T-helper 1 cell treated with Interleukin-12 subunit alpha and Interleukin-12 subunit beta and Interleukin-4 antibody, amounts not matched to agents 30 μg/mL and 1 μg/mL, for 36 hours (primary cell): ENCODE results near the gene SLC35A5.

Source experiments
- H3K27ac Mint-ChIP-seq: one replicate; pipeline ENCODE4 v1.8.0; 2021; ENCODE audit warnings: mild to moderate bottlenecking, mixed read lengths
- H3K27me3 Mint-ChIP-seq: one replicate; pipeline ENCODE4 v1.8.0; 2021; ENCODE audit warnings: low read depth, mixed read lengths
- H3K36me3 Mint-ChIP-seq: one replicate; pipeline ENCODE4 v1.8.0; 2021; ENCODE audit warnings: low read depth, mixed read lengths
- H3K4me1 Mint-ChIP-seq: one replicate; pipeline ENCODE4 v1.8.0; 2021; ENCODE audit warnings: low read depth, mixed read lengths
- H3K4me3 Mint-ChIP-seq: one replicate; pipeline ENCODE4 v1.8.0; 2021; ENCODE audit warnings: mild to moderate bottlenecking, moderate library complexity, mixed read lengths
- H3K9me3 Mint-ChIP-seq: one replicate; pipeline ENCODE4 v1.8.0; 2021; ENCODE audit warnings: mixed read lengths

The SLC35A5 gene

DNA sequence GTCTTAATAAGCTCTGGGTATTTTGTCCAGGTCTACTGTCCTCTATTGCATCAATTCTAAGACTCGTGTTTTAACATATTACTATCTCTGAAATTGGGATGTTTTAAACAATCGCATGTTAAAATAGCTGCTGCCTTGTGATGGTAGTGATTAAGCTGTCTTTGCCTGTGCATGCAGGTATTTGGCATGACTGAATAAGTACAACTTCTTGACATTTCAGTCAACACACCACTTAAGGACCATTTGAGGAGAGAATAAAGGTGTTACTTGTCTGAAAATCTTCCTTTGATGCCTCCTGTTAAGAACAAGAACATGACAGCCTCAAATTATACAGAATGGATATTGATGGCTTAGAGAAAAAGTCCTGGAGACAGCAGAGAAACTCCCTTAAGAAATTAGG, 33.0 kb downstream of the SLC35A5 start:
- H3K4me1 Mint-ChIP-seq: peaks cover 5% of the 10 kb centered on the region
- no peak overlapping the region for H3K4me3 Mint-ChIP-seq
- no peaks in the 10 kb centered on the region for H3K27me3 Mint-ChIP-seq
- peaks cover 26% of the 10 kb centered on the region for H3K36me3 Mint-ChIP-seq
- peaks cover 11% of the 10 kb centered on the region for H3K9me3 Mint-ChIP-seq
- no peak overlapping the region for H3K27ac Mint-ChIP-seq

DNA sequence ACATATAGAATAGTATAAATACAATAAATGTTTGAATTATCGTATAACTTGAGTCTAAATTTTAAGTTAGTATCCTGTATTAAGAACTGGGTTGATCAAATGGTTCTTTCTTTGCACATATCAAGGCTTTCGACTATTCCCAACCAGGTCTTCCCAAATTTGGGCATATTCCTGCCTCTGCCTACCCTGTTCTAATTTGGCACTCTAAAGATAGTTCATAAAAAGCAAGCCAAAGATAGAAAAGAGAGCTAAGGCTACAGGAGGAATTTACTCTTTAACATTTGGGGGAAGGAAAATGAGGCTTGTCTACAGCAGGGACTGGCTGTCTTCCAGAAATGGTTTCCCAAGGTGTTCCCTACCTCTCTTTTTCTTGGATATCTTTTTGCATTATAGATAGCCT, 36.1 kb downstream of the SLC35A5 start:
- Mint-ChIP-seq H3K4me3 (no peak overlapping the region), H3K4me1 (peaks cover 11% of the 10 kb centered on the region), H3K36me3 (peaks cover 8% of the 10 kb centered on the region), H3K9me3 (peaks cover 3% of the 10 kb centered on the region), H3K27me3 (no peaks in the 10 kb centered on the region), H3K27ac (no peak overlapping the region)

DNA sequence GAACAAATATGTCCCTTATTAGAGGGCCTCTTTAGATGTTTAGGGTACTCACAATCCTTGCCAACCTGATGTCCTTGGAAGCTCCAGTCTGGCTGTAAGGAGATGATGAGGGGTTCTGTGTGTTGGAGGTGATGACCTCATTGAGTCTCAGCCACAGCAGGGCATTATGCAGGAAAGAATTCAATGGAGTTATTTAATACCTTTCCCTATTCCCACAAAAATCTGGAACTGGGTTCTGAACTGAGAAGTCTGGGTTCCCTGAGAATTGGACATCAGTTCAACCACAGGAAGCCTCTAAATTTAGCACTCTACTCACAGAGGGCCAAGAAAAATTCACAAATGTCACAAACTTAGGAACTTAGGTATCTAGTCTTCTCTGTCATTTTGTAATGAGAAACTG, 36.9 kb downstream of the SLC35A5 start:
- no peak overlapping the region for H3K27ac Mint-ChIP-seq
- H3K27me3 Mint-ChIP-seq: no peaks in the 10 kb centered on the region
- peaks cover 2% of the 10 kb centered on the region for H3K36me3 Mint-ChIP-seq
- no peaks in the 10 kb centered on the region for H3K9me3 Mint-ChIP-seq
- H3K4me3 Mint-ChIP-seq: no peak overlapping the region
- peaks cover 13% of the 10 kb centered on the region for H3K4me1 Mint-ChIP-seq

DNA sequence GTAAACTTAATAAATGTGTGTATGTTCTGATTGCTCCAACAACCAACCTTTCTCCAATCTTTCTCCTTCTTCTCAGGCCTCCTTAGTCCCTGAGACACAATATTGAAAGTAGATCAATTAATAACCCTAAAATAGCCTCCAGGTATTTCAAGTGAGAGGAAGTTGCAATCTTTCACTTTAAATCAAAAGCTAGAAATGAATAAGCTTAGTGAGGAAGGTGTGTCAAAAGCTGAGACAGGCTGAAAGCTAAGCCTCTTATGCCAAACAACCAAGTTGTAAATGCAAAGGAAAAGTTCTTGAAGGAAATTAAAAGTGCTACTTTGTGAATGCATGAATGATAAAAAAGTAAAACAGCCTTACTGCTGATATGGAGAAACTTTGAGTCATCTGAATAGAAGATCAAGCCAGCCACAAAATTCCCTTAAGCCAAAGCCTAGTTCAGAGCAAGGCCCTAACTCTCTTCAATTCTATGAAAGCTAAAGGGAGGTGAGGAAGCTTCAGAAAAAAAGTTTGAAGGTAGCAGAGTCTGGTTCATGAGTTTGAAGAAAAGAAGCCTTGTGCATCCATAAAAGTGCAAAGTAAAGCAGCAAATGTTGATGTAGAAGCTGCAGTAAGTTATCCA, 40.5 kb downstream of the SLC35A5 start:
- Mint-ChIP-seq H3K4me3 (no peak overlapping the region), H3K9me3 (no peaks in the 10 kb centered on the region), H3K27ac (no peak overlapping the region), H3K4me1 (peaks cover 20% of the 10 kb centered on the region), H3K36me3 (peaks cover 2% of the 10 kb centered on the region), H3K27me3 (no peaks in the 10 kb centered on the region)

DNA sequence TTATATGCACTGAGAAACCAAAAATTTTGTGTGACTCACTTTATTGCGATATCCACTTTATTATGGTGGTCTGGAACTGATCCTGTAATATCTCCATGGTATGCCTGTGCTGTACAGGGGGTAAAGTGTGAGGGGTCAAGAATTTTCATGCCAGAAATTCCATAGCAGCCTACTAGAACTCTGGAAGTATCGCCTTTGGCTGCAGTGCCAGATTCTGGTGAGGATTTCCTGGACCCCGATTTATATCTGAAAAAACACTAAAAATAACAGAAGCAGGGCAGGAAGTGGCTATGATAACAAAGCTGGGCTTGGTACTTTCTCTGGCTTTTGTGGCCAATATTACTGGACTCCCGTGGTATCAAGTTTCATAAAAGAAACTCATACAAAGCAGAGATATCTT, 42.7 kb downstream of the SLC35A5 start:
- Mint-ChIP-seq H3K36me3 (peaks cover 2% of the 10 kb centered on the region), H3K4me3 (no peak overlapping the region), H3K4me1 (peaks cover 20% of the 10 kb centered on the region), H3K27ac (no peak overlapping the region), H3K9me3 (no peaks in the 10 kb centered on the region), H3K27me3 (peaks cover 6% of the 10 kb centered on the region)

DNA sequence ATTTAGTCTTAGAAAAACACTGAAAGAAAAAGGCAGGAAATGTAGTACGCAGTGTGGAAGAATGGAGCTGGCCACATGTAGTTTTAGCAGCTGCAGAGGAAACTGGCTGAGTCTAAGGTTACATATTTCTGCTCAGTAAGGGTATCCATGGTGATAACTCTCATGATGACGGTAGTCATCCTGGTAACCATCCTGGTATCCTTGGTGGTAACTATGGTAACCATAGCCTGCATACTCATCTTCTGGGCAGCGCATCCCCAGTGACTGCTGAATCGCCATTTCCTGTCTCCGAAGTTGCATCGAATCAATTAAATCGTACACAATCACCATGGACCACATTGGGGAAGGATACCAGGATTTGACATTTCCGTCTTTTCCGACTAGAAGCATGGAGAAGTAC, 43.4 kb downstream of the SLC35A5 start:
- no peaks in the 10 kb centered on the region for H3K9me3 Mint-ChIP-seq
- peaks cover 8% of the 10 kb centered on the region for H3K27me3 Mint-ChIP-seq
- peaks cover 20% of the 10 kb centered on the region for H3K4me1 Mint-ChIP-seq
- no peak overlapping the region for H3K4me3 Mint-ChIP-seq
- H3K27ac Mint-ChIP-seq: no peak overlapping the region
- H3K36me3 Mint-ChIP-seq: peaks cover 2% of the 10 kb centered on the region

DNA sequence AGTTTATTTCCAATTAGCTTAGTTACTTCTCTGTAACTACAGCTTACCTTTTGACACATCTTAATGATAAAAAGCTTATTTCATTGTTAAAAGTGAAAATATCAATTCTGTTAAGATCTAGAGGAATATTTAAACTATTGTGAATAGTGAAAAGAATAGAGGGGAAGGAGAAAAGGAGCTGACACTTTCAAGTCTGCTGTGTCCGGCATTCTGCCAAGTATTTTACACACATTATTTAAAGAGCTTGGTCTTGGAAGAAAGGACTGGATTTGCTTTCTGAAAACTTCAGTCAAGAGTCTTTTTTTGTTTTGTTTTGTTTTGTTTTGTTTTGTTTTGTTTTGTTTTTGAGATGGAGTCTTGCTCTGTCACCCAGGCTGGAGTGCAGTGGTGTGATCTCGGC, 44.3 kb downstream of the SLC35A5 start:
- Mint-ChIP-seq H3K36me3 (peaks cover 2% of the 10 kb centered on the region), H3K4me3 (no peak overlapping the region), H3K4me1 (peaks cover 20% of the 10 kb centered on the region), H3K27ac (no peak overlapping the region), H3K9me3 (no peaks in the 10 kb centered on the region), H3K27me3 (peaks cover 10% of the 10 kb centered on the region)

DNA sequence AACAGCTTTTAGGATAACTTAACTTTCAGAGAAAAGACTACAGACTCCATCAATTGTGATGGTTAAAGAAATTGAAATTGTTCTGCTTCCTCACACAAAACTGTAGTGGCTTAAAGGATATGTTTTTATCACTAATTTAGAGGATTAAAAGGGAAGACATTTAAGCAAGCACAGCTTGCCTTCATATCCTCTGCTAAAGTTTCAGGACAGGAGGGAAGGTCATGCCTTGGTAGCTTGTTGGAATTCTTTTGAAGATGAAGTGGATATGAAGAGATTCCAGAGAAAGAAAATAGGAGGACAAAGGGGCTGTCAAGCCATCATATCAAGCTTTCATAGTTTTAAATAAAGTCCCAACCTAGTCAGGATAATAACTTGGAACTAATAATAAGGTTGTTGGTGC, 46.0 kb downstream of the SLC35A5 start:
- no peak overlapping the region for H3K27ac Mint-ChIP-seq
- peaks cover 10% of the 10 kb centered on the region for H3K27me3 Mint-ChIP-seq
- no peak overlapping the region for H3K4me3 Mint-ChIP-seq
- H3K9me3 Mint-ChIP-seq: no peaks in the 10 kb centered on the region
- H3K36me3 Mint-ChIP-seq: no peaks in the 10 kb centered on the region
- peaks cover 10% of the 10 kb centered on the region for H3K4me1 Mint-ChIP-seq

DNA sequence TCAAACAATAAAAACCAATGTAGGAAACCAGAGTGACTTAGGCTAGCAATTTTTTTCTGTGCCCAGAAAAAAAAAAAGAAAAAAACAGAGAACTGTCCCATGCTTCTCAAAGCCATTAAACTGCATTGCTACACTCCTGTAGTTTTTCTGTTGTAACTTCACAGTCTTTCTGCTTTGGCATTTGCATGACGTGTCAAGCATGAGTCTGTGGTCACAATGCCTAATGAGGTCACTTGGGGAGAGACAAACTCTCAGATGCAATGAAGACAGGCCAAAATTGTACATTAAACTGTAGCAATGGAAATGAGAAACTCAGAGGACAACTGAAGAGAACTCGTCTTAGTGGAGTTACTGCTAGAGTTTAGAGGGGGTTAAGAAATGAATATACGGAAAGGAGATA, 48.3 kb downstream of the SLC35A5 start:
- Mint-ChIP-seq H3K36me3 (no peaks in the 10 kb centered on the region), H3K27ac (no peak overlapping the region), H3K4me1 (peaks cover under 1% of the 10 kb centered on the region), H3K27me3 (peaks cover 13% of the 10 kb centered on the region), H3K4me3 (no peak overlapping the region), H3K9me3 (no peaks in the 10 kb centered on the region)

DNA sequence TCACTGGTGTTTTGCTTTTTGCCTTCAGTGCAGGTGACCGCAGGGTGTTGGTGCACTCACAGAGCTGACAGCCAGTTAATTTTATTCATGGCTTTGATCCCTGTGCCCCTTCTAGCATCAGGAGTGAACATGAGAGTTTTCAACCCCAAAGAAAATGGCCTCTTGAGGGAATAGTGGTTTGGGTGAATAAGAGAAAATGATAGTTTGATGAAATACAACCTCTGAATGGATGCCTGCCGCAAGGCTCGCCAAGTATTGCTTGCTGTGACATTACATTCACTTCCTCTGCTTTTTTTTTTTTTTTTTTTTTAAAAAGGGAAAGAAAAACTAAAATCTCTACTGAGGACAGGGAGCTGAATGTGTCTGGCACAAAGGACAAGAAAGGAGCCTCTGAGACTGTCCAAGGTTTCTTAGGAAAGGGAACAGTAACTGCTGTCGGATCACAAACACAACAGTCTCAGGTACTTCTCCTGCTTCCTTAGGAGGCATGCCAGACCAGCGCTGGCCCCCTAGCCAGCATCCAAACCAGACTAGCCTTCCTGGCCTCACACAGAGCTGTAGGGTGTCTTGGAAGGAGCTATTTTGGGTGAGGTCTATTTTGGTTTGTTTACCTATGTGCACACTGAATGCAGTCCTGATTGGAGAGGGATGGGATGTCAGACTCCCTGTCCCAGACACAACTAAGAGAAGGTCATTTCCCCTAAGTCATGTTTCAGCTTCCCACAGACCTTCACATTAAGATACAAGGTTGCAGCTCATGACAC, 50.1 kb downstream of the SLC35A5 start:
- H3K9me3 Mint-ChIP-seq: no peaks in the 10 kb centered on the region
- no peak overlapping the region for H3K4me3 Mint-ChIP-seq
- no peak overlapping the region for H3K27ac Mint-ChIP-seq
- H3K4me1 Mint-ChIP-seq: no peaks in the 10 kb centered on the region
- no peaks in the 10 kb centered on the region for H3K36me3 Mint-ChIP-seq
- H3K27me3 Mint-ChIP-seq: peaks cover 13% of the 10 kb centered on the region

DNA sequence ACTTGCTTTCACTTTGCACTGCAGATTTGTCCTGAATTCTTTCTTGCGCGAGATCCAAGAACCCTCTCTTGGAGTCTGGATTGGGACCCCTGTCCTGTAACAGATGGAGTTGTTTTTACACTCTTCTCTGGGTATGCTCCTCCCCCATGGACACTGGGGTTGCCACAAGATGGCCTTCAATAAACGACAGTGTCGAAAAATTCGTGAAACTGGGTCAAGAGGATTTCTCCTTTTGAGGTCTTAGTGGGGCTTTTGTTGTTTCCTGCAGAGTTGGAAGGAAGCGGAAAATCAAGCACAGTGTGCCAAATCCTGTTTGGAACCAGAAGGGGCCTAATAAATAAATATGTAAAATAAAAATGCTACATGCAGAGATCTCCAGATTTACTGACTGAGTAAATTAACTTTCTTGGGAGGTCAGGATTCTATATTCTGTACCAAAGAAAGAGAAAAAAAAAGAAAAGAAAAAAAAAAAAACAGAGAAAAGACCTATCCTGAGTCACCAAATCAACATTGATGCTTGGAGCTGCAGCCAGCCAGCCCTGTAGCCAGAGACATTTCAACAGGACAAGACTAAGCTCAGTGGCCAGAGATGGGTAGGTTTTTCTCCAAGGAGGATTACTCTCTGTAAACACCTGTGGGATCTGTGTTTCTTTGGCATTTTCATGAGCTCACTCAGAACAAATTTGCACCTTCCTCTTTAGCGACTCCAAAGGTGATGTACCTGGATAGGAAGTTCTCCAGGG, 54.3 kb downstream of the SLC35A5 start:
- H3K36me3 Mint-ChIP-seq: no peaks in the 10 kb centered on the region
- H3K27me3 Mint-ChIP-seq: peaks cover 3% of the 10 kb centered on the region
- H3K4me1 Mint-ChIP-seq: no peaks in the 10 kb centered on the region
- no peaks in the 10 kb centered on the region for H3K9me3 Mint-ChIP-seq
- no peak overlapping the region for H3K27ac Mint-ChIP-seq
- H3K4me3 Mint-ChIP-seq: no peak overlapping the region

DNA sequence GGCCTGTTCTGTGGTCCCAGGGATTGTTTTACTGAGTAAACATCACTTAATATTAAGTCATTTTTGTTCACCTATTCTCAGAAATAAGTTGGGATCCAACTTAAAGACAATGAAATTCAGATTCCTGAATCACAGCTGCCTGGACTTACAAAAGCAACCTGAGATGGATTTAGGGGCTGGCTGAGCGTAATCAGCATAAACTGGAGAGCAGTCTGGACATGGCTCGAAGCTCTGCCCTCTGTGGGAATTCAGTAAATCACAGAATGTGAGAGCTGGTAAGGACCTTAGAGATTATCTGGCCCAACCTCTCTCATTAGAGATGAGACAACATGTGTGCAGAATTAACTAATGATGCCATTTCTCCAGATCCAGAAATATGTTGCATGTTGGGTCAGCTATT, 55.4 kb downstream of the SLC35A5 start:
- no peak overlapping the region for H3K4me3 Mint-ChIP-seq
- no peak overlapping the region for H3K27ac Mint-ChIP-seq
- no peaks in the 10 kb centered on the region for H3K9me3 Mint-ChIP-seq
- no peaks in the 10 kb centered on the region for H3K4me1 Mint-ChIP-seq
- H3K27me3 Mint-ChIP-seq: peaks cover 3% of the 10 kb centered on the region
- no peaks in the 10 kb centered on the region for H3K36me3 Mint-ChIP-seq

DNA sequence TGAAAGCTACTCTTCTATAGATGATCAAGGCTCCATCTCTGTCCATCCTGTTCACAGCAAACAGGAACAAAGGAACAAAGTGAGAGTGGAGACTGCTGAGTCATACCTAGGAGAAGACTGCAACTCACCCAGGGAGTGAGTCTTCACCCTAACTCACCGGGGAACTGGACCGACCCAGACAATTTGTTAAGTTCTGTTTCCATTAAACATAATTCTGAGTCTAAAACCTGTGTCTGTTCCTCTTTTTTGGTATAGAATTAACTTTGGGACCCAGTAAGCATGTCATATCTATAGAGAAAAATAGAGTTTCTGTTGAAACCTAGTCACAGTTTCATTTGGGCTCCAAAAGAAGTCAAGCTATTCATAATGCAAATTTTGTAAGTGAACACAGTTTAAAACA, 57.5 kb downstream of the SLC35A5 start:
- no peaks in the 10 kb centered on the region for H3K4me1 Mint-ChIP-seq
- H3K27ac Mint-ChIP-seq: no peak overlapping the region
- H3K9me3 Mint-ChIP-seq: no peaks in the 10 kb centered on the region
- no peak overlapping the region for H3K4me3 Mint-ChIP-seq
- no peaks in the 10 kb centered on the region for H3K36me3 Mint-ChIP-seq
- H3K27me3 Mint-ChIP-seq: peaks cover 4% of the 10 kb centered on the region

DNA sequence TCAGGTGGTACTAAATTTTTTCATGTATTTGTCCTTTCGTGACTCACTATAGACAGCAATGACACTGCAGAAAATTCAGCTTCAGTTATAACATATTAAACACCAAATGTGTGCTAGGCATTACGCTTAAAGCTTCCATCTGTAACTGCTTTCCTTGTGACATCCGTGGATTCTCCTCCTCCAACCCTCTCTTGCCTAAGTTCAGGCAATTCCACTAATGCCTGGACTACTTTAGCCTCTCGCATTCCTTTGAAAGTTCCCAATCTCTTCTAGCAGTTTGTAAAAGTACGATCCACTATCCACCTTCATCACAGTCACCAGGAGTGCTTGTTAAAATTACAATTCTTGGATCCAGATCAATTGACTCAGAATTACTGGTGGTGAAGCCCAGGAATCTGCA, 61.4 kb downstream of the SLC35A5 start:
- H3K4me3 Mint-ChIP-seq: no peak overlapping the region
- H3K27me3 Mint-ChIP-seq: peaks cover 9% of the 10 kb centered on the region
- H3K36me3 Mint-ChIP-seq: no peaks in the 10 kb centered on the region
- H3K4me1 Mint-ChIP-seq: no peaks in the 10 kb centered on the region
- no peak overlapping the region for H3K27ac Mint-ChIP-seq
- no peaks in the 10 kb centered on the region for H3K9me3 Mint-ChIP-seq

DNA sequence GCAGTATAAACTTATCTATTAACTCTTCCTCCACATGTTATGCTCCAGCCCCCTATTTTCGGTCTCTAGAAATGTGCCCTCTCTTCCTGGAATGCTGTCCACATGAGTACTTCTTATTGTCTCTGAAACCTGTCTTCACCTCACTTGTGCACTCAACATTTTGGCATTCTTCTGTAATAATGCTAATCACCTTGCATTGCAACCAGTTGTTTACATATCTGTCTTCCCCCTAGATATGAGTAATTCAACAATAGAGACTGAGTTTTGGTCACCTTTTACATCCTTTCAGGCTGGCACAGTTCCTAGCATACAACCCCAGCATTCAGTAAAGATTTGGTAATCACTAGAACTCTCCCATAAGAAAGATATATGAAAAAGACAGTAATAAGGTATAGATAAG, 61.9 kb downstream of the SLC35A5 start:
- Mint-ChIP-seq H3K9me3 (no peaks in the 10 kb centered on the region), H3K4me1 (no peaks in the 10 kb centered on the region), H3K4me3 (no peak overlapping the region), H3K27ac (no peak overlapping the region), H3K27me3 (peaks cover 9% of the 10 kb centered on the region), H3K36me3 (no peaks in the 10 kb centered on the region)
